B cell (primary cell): ENCODE results near the gene SORL1.

Experiments
- EZH2 ChIP-seq: IDR thresholded peaks from 2 replicates; pipeline ENCODE4 v1.6.1; 2012; ENCODE audit warnings: borderline replicate concordance, low read depth, mild to moderate bottlenecking, moderate library complexity, low read length; ENCODE audit not compliant: insufficient read depth, poor library complexity, severe bottlenecking
- TF ChIP-seq, protein P1 (sequence below): fragments of 200-600 bp; IDR thresholded peaks from one replicate; pipeline ENCODE4 v1.8.0; 2022; ENCODE audit warnings: antibody characterized with exemption, mild to moderate bottlenecking

DNA sequence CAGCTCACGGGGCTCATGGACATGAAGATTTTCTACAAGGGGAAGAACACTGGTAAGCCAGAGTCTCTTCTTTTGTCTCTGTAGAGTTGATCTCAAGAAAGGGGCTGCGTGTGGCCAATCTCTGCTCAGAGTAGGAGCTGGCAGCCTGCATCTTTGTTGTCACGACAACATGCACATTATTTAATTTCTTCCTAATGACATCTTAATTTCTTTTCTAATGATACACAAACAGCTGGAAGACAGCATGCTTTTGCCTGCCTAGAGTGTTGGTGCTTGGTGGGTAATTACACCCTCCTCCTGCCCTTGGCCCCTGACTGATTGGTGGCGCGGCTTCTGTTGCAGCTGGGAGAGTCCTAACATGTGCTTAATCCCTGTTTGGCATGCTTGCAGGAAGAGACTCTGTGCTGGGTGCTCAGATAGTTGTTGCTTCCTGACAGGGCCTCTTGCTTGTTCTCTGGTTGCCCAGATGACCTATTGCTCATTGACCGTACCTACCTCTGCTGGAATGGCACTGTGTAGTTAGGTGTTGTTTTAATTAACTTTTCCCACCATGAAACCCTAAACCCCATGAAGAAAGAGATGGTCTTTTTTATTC lies 107.6 kb downstream of the SORL1 start:
- TF ChIP-seq, protein P1, sequence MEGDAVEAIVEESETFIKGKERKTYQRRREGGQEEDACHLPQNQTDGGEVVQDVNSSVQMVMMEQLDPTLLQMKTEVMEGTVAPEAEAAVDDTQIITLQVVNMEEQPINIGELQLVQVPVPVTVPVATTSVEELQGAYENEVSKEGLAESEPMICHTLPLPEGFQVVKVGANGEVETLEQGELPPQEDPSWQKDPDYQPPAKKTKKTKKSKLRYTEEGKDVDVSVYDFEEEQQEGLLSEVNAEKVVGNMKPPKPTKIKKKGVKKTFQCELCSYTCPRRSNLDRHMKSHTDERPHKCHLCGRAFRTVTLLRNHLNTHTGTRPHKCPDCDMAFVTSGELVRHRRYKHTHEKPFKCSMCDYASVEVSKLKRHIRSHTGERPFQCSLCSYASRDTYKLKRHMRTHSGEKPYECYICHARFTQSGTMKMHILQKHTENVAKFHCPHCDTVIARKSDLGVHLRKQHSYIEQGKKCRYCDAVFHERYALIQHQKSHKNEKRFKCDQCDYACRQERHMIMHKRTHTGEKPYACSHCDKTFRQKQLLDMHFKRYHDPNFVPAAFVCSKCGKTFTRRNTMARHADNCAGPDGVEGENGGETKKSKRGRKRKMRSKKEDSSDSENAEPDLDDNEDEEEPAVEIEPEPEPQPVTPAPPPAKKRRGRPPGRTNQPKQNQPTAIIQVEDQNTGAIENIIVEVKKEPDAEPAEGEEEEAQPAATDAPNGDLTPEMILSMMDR: no peak
- no peak for TF ChIP-seq EZH2
